Ureter (tissue), 1 donor: ENCODE data around the gene CD33. TPM values are rescaled to one million over a fixed set of nuclear protein-coding genes. Genes with fewer than 3 reads are reported as not detected.

Source experiments
- DNase-seq: peaks from one replicate; pipeline ENCODE4 v3.0.0-alpha.2; 2020; ENCODE audit warnings: low spot score
- total RNA-seq: library from RNA; stranded (reverse); gene quantifications from one replicate; pipeline ENCODE4 v1.2.4, GENCODE V29; 2023
- donor health status: DM: yes; HTN: yes; CAD: no.

The CD33 gene
- total RNA-seq, 1 donor from 2014 or later = 4.0 TPM

DNA sequence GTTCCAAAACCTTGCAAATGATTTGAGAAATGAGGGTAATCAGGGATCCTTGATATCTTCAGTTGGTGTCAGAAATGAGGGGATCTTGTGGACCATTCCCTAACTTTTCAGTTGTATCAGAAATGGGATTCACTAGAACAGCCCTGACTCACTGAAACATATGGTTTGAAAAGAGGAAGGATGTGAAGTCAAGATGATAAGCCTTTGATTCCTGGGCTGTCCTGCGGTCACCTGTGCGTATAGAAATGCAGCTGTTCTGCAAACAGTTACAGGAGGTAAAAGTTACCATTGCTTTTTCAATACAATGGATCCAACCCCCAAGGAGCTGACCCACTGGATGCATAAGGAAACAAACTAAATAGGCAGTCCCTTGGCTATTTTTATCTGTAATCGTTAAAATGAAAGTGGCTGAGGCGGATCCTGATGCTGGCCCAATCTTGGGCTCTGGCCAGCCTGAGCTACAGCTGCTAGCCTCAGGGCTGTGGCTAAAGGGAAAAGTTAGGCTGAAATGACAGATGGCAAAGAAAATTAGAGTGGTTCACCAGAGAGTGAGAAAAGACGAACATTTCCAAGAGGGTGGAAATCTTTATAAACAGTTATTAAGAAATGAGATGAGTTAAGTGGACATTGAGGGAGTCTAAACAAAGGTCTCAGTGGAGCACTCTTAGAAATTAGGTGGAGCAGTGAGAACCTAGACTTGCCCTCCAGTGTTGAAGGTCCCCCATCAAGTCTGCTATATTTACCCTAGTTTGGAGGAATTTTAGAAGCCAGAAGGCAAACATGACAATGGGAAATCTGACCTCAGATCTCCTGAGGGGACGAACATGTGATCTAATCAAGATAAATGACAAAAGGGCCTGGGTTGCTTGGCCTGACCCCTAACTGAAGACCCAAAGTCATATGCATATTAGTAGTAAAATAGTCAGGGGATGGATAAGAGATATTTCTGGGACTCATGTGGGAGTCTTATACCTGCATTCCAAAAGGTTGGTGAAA is 33.6 kb downstream of the CD33 start:
- no peak for DNase-seq

DNA sequence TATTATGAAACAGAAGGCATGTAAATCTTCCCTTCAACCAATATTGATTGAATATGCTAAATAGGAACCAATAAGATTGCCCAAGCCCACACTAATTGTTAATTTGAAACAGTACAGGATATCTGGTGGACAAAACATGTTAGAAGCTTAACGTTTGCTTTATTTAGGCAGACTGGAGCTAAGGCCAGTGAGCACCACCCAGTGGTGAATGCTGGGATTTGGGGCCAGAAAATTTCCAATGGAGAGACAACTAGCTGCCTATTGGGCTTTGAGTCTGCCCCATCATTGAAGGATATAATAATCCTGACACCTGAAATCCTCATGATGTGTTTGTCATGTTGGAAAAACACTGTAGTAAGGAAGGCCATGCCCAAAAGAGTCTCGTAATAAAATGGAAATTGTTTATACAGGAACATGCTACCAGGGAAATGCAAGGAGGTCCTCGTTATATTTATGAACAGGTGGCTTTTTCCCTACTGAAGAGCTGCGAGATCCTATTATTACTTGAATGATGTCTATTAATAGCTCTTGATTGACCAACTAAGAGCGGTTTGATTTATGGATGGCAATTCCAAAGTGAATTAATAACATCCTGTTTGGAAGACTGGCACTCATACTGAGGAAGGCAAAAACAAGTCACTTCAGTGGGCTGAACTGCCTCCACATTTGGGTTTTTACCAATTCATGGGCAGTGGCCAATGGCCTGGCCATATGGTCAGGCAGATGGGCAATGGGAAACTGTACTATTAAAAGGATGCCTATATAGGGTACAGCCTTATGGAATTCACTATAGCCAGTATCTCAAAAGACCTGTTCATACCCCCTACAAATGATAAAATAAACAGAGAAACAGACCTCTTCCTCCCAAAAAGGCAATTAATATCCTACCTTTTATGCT is 34.7 kb downstream of the CD33 start:
- DNase-seq = no peak

- DNase-seq = no peak
These were observed 38.9 kb downstream of the CD33 start for GRCh38 chr19:51263808-51264207.

GRCh38 chr19:51271067-51271466 is 46.2 kb downstream of the CD33 start:
- no peak for DNase-seq

GRCh38 chr19:51272183-51272810 is 47.4 kb downstream of the CD33 start:
- no peak for DNase-seq

DNA sequence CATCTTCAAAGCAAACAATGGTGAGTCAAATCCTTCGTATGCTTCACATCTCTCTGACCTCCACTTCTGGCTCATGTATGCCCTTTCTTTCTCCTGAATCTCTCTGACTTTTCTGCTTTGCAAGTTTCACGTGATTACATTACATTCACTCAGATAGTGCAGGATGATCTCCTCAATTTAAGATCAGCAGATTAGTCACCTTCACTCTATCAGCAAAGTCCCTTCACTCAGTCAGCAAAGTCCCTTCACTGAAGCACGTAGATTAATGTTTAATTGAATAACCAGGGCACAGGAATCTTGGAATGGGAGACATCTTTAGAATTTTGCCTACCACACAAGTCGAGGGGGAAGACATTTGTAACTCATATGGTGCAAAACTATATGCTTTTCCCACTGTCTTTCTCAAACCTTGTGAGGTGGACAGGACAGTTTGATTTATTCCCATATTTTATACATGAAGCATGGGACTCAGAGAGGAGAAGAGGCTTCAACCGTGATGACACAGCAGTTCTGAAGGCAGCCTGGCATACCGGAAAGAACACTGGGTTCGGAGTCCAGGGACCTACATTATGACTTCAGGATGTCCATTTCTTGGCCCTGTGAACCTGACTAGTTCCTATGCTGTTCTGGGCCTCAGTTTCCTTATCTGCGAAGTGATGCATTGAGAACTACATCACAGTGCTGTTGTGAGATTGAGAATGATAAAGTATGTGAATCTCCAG is 49.3 kb downstream of the CD33 start:
- DNase-seq = no peak

DNA sequence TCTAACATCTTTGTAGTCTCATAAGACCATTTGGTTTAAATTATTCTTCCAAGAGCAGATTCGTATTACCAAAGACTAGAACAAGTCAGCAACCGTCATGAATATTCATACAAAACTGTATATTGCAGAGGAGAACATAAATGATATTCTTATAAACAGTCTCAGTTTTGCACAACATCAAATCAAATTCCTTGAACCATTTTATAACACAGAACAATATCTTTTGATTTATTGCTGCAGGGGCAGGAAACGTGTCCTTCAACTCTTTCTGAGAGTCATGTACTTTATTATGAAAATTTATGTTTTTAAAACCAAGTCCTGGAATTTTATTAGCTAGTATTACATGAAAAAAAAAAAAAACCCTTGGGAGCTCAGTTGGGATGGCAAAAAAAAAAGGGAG is 52.2 kb downstream of the CD33 start:
- DNase-seq = no peak

DNA sequence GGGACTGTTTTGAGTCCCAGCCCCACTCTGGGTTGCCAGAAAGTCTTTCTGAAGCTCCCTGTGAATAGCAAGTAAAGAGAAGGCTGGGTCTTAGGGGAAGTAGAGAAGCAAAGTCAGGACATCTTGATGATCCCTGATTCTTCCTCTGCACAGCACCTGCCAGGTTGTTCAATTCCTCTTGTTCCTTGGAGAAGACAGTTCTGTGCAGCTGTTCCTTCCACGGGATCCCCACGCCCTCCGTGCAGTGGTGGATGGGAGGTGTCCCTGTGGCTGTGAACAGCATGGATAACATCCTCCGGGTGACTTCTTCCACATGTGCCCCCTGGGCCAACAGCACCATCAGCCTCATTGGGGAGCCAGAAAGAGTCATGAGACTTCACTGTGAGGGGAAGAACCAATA is 57.5 kb downstream of the CD33 start:
- DNase-seq = no peak

DNA sequence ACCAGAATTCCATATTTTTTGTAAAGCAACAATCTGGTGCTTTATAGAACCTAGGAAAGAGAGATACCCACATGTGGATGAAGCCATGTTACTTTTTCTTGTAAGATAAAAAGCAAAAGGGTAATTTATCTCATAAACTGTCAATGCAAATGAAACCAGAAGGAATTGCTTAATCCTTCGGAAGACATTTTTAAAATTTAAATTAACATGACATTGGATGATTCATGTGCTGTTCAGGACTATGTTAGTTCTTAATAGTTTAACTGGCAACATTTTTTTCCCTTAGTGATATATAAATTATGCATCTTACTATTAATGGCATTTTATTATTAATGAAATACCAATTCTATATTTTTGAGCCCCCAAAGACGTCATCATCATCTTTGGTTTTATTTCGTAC is 60.8 kb downstream of the CD33 start:
- DNase-seq = no peak

Other genes starting within 250 kb of the CD33 start
- gene KLK7, start 241.2 kb upstream of the CD33 start, total RNA-seq = not detected
- gene KLK8, start 223.5 kb upstream of the CD33 start, total RNA-seq = not detected
- 0.29 TPM for gene KLK10, start 205.4 kb upstream of the CD33 start, total RNA-seq
- 1.0 TPM for gene KLK11, start 198.5 kb upstream of the CD33 start, total RNA-seq
- gene KLK12, start 190.1 kb upstream of the CD33 start, total RNA-seq = not detected
- gene KLK13, start 160.0 kb upstream of the CD33 start, total RNA-seq = not detected
- not detected for gene KLK14, start 142.2 kb upstream of the CD33 start, total RNA-seq
- gene CTU1, start 116.7 kb upstream of the CD33 start, total RNA-seq = 5.3 TPM
- 3.2 TPM for gene SIGLEC9, start 100.2 kb upstream of the CD33 start, total RNA-seq
- 2.4 TPM for gene SIGLEC7, start 82.8 kb upstream of the CD33 start, total RNA-seq
- gene SIGLECL1, start 26.0 kb downstream of the CD33 start, total RNA-seq = not detected
- not detected for gene IGLON5, start 86.6 kb downstream of the CD33 start, total RNA-seq
- 2.1 TPM for gene VSIG10L, start 117.1 kb downstream of the CD33 start, total RNA-seq
- gene ETFB, start 141.3 kb downstream of the CD33 start, total RNA-seq = 73.4 TPM
- gene CLDND2, start 143.9 kb downstream of the CD33 start, total RNA-seq = 1.7 TPM
- 1.7 TPM for gene NKG7, start 147.6 kb downstream of the CD33 start, total RNA-seq
- gene LIM2, start 162.9 kb downstream of the CD33 start, total RNA-seq = not detected
- not detected for gene C19orf84, start 165.5 kb downstream of the CD33 start, total RNA-seq
- gene SIGLEC10, start 192.6 kb downstream of the CD33 start, total RNA-seq = 14.0 TPM
- 6.3 TPM for gene SIGLEC8, start 233.4 kb downstream of the CD33 start, total RNA-seq